Fibroblast of skin of right quadriceps (primary cell): Measurements from ENCODE around the gene FRA10AC1.
"Not testable (repeated sequence)": the region's sequence is repeated elsewhere in the genome, so short reads cannot be mapped to it uniquely, and the experiment has no call there.

Source experiments
- DNase-seq: peaks from one replicate; pipeline ENCODE4 v3.0.0-alpha.2; 2013

Gene FRA10AC1

GRCh38 chr10:93701866-93702209 is 554 bp downstream of the FRA10AC1 start:
- peak; percentile 46 for DNase-seq

- no peak for DNase-seq
Measured at GRCh38 chr10:93697207-93697606, 5.2 kb downstream of the FRA10AC1 start.

GRCh38 chr10:93696582-93696981 is 5.8 kb downstream of the FRA10AC1 start:
- DNase-seq: not testable (repeated sequence)

GRCh38 chr10:93695740-93696139 is 6.7 kb downstream of the FRA10AC1 start:
- no peak for DNase-seq

GRCh38 chr10:93687737-93688136 is 14.7 kb downstream of the FRA10AC1 start:
- no peak for DNase-seq

GRCh38 chr10:93680412-93681047 is 21.9 kb downstream of the FRA10AC1 start:
- peak; percentile 30 for DNase-seq

GRCh38 chr10:93678805-93679587 is 23.4 kb downstream of the FRA10AC1 start:
- DNase-seq: no peak

GRCh38 chr10:93678386-93678785 is 24.0 kb downstream of the FRA10AC1 start:
- DNase-seq: no peak

GRCh38 chr10:93673791-93674190 is 28.6 kb downstream of the FRA10AC1 start:
- no peak for DNase-seq

GRCh38 chr10:93672890-93673289 is 29.5 kb downstream of the FRA10AC1 start:
- DNase-seq: no peak

GRCh38 chr10:93672022-93672678 is 30.2 kb downstream of the FRA10AC1 start:
- no peak for DNase-seq

GRCh38 chr10:93671042-93671441 is 31.4 kb downstream of the FRA10AC1 start:
- DNase-seq: no peak

GRCh38 chr10:93670372-93670771 is 32.0 kb downstream of the FRA10AC1 start:
- DNase-seq: no peak

GRCh38 chr10:93667795-93668194 is 34.6 kb downstream of the FRA10AC1 start:
- no peak for DNase-seq

GRCh38 chr10:93666030-93666429 is 36.4 kb downstream of the FRA10AC1 start:
- DNase-seq: no peak

- DNase-seq: no peak
Measured at GRCh38 chr10:93657757-93658156, 44.6 kb downstream of the FRA10AC1 start.

- no peak for DNase-seq
Measured at GRCh38 chr10:93656155-93656554, 46.2 kb downstream of the FRA10AC1 start.

GRCh38 chr10:93654201-93654600 is 48.2 kb downstream of the FRA10AC1 start:
- no peak for DNase-seq

GRCh38 chr10:93652857-93653256 is 49.5 kb downstream of the FRA10AC1 start:
- peak; percentile 26 for DNase-seq

GRCh38 chr10:93639791-93640190 is 62.6 kb downstream of the FRA10AC1 start:
- no peak for DNase-seq

- DNase-seq: no peak
Measured at GRCh38 chr10:93630625-93631557, 71.5 kb downstream of the FRA10AC1 start.

- no peak for DNase-seq
Measured at GRCh38 chr10:93629647-93630305, 72.6 kb downstream of the FRA10AC1 start.
